SK-N-SH (cell line): ENCODE data around the gene NACA2. TPM values are rescaled to one million over a fixed set of nuclear protein-coding genes. Genes with fewer than 3 reads are reported as not detected.
"Not testable (repeated sequence)": the region's sequence is repeated elsewhere in the genome, so short reads cannot be mapped to it uniquely, and the experiment has no call there.

ENCODE experiments used
- CTCF ChIA-PET: fragments of 300-600, 350-600 bp; formaldehyde crosslinking; extraction: SDS; loops from one replicate; lab custom pipeline; 2021; lab: Yijun Ruan, JAX
- POLR2A ChIA-PET: fragments of 350-600 bp; sonication (Branson Sonifier 250); formaldehyde crosslinking; extraction: SDS; loops from one replicate; lab custom pipeline; 2020; ENCODE audit warnings: antibody characterized with exemption, inconsistent platforms; lab: Yijun Ruan, JAX
- DNase-seq: peaks from one replicate; pipeline ENCODE4 v3.0.0; 2012
- H2AFZ ChIP-seq: fragments of 200-600 bp; sonication (generic); 2 replicates; pipeline ENCODE4 v1.8.1; 2016; ENCODE audit warnings: antibody characterized with exemption, mild to moderate bottlenecking, low read depth
- H3F3A ChIP-seq: fragments of 200-600 bp; sonication (generic); replicated peaks from 2 replicates; pipeline ENCODE3; 2016; ENCODE audit warnings: antibody characterized with exemption, mild to moderate bottlenecking; ENCODE audit not compliant: insufficient read depth
- H3K27ac ChIP-seq, 2 experiments: fragments of 200-500 bp in 1 of 2; fragments of 200-600 bp in 1 of 2; sonication (Bioruptor generic) in 1 of 2; sonication (generic), shearing (Covaris generic) in 1 of 2; 2 replicates each; pipeline versions ENCODE4 v1.5.1 to v1.6.1; 2014 to 2016; ENCODE audit warnings: low read depth in 2 of 2, inconsistent platforms in 1 of 2, low read length in 1 of 2, mild to moderate bottlenecking in 1 of 2, mixed read lengths in 1 of 2
- H3K27me3 ChIP-seq: fragments of 200-600 bp; sonication (generic), shearing (Covaris generic); 2 replicates; pipeline ENCODE4 v1.6.1; 2016; ENCODE audit warnings: mixed run types; ENCODE audit not compliant: insufficient read depth
- H3K36me3 ChIP-seq, 2 experiments: fragments of 200-500 bp in 1 of 2; fragments of 200-600 bp in 1 of 2; sonication (Bioruptor generic) in 1 of 2; sonication (generic) in 1 of 2; replicated peaks in 1 of 2; 2 replicates each; pipeline versions ENCODE3 to v1.5.1; 2014 to 2016; ENCODE audit warnings: low read length in 1 of 2, mild to moderate bottlenecking in 1 of 2; ENCODE audit not compliant: insufficient read depth in 2 of 2, control insufficient read depth in 1 of 2
- H3K4me1 ChIP-seq, 2 experiments: fragments of 200-500 bp in 1 of 2; fragments of 200-600 bp in 1 of 2; sonication (Bioruptor generic) in 1 of 2; sonication (generic), shearing (Covaris generic) in 1 of 2; 2 replicates each; pipeline versions ENCODE4 v1.5.1 to v1.6.1; 2014 to 2016; ENCODE audit warnings: low read depth in 1 of 2, low read length in 1 of 2, mixed run types in 1 of 2; ENCODE audit not compliant: insufficient read depth in 2 of 2, control insufficient read depth in 1 of 2
- H3K4me2 ChIP-seq: fragments of 200-600 bp; sonication (generic), shearing (Covaris generic); 2 replicates; pipeline ENCODE4 v1.6.1; 2017; ENCODE audit warnings: mixed run types
- H3K4me3 ChIP-seq, 2 experiments: fragments of 200-500 bp in 1 of 2; fragments of 200-600 bp in 1 of 2; sonication (Bioruptor generic) in 1 of 2; sonication (generic), shearing (Covaris generic) in 1 of 2; 2 replicates each; pipeline versions ENCODE4 v1.5.1 to v1.8.1; 2014 to 2016; ENCODE audit warnings: low read depth in 2 of 2, inconsistent platforms in 1 of 2, low read length in 1 of 2, mild to moderate bottlenecking in 1 of 2, mixed read lengths in 1 of 2, moderate library complexity in 1 of 2
- H3K79me2 ChIP-seq: fragments of 200-600 bp; sonication (generic); 2 replicates; pipeline ENCODE4 v1.8.1; 2017; ENCODE audit warnings: mild to moderate bottlenecking; ENCODE audit not compliant: insufficient read depth
- H3K9ac ChIP-seq: fragments of 200-600 bp; sonication (generic); 2 replicates; pipeline ENCODE4 v1.6.1; 2017; ENCODE audit warnings: mixed run types
- H3K9me2 ChIP-seq: fragments of 200-600 bp; sonication (generic); 2 replicates; pipeline ENCODE4 v1.6.1; 2017; ENCODE audit warnings: mixed run types
- H3K9me3 ChIP-seq: fragments of 200-600 bp; sonication (generic); 2 replicates; pipeline ENCODE4 v1.6.1; 2017; ENCODE audit warnings: mixed run types, mild to moderate bottlenecking, moderate library complexity
- H4K20me1 ChIP-seq: fragments of 200-600 bp; sonication (generic); 2 replicates; pipeline ENCODE4 v1.6.1; 2017; ENCODE audit warnings: mild to moderate bottlenecking, mixed run types; ENCODE audit not compliant: insufficient read depth
- FOSL2 ChIP-seq: IDR thresholded peaks from 2 replicates; pipeline ENCODE4 v1.4.0; 2012; ENCODE audit warnings: low read depth, mild to moderate bottlenecking, moderate library complexity, borderline replicate concordance
- FOXM1 ChIP-seq: IDR thresholded peaks from 2 replicates; pipeline ENCODE4 v1.4.0; 2012; ENCODE audit warnings: low read depth, mild to moderate bottlenecking
- GABPA ChIP-seq: IDR thresholded peaks from 2 replicates; pipeline ENCODE4 v1.4.0; 2012; ENCODE audit warnings: low read depth, mild to moderate bottlenecking
- MEF2A ChIP-seq: IDR thresholded peaks from 2 replicates; pipeline ENCODE4 v1.4.0; 2012; ENCODE audit warnings: low read depth, borderline replicate concordance
- MXI1 ChIP-seq: IDR thresholded peaks from 2 replicates; pipeline ENCODE4 v1.6.1; 2012; ENCODE audit warnings: mild to moderate bottlenecking, low read depth, low read length, improper control_type of control experiment
- NFIC ChIP-seq: IDR thresholded peaks from 2 replicates; pipeline ENCODE4 v1.4.0; 2012; ENCODE audit warnings: borderline replicate concordance
- POLR2AphosphoS5 ChIP-seq: IDR thresholded peaks from 2 replicates; pipeline ENCODE4 v1.6.1; 2012; ENCODE audit warnings: low read depth, low read length
- RCOR1 ChIP-seq: fragments of 150-350 bp; IDR thresholded peaks from 2 replicates; pipeline ENCODE4 v1.6.1; 2017; ENCODE audit warnings: antibody characterized with exemption, low read length
- REST ChIP-seq: IDR thresholded peaks from 2 replicates; pipeline ENCODE4 v1.6.1; 2012; ENCODE audit warnings: mild to moderate bottlenecking, low read depth, low read length, moderate library complexity
- RFX5 ChIP-seq: IDR thresholded peaks from 2 replicates; pipeline ENCODE4 v1.6.1; 2012; ENCODE audit warnings: mild to moderate bottlenecking, improper control_type of control experiment, low read length
- RXRA ChIP-seq: IDR thresholded peaks from 2 replicates; pipeline ENCODE4 v1.4.0; 2012; ENCODE audit warnings: low read depth, mild to moderate bottlenecking, borderline replicate concordance
- TAF1 ChIP-seq: IDR thresholded peaks from 2 replicates; pipeline ENCODE4 v1.6.1; 2012; ENCODE audit warnings: low read depth, mild to moderate bottlenecking, low read length, moderate library complexity, borderline replicate concordance
- TCF12 ChIP-seq: IDR thresholded peaks from 2 replicates; pipeline ENCODE4 v1.4.0; 2012
- TEAD4 ChIP-seq: IDR thresholded peaks from 2 replicates; pipeline ENCODE4 v1.4.0; 2012; ENCODE audit warnings: mild to moderate bottlenecking, borderline replicate concordance; ENCODE audit not compliant: insufficient read depth
- USF1 ChIP-seq: IDR thresholded peaks from 2 replicates; pipeline ENCODE4 v1.4.0; 2012; ENCODE audit warnings: low read depth, borderline replicate concordance
- ZBTB33 ChIP-seq: IDR thresholded peaks from 2 replicates; pipeline ENCODE4 v1.4.0; 2012; ENCODE audit warnings: low read depth, borderline replicate concordance
- WGBS: methylation state at CpG from one replicate; pipeline ENCODE4 v1.1.6; 2017; ENCODE audit warnings: low lambda C conversion rate; 5-methylcytosine and 5-hydroxymethylcytosine counted together
- polyA plus RNA-seq, 3 experiments: library from polyadenylated mRNA; depleted of rRNA; stranded (reverse); fragments of >200 nt; gene quantifications; 2 replicates each; pipeline ENCODE4 v1.2.3, GENCODE V29; 2012

The NACA2 gene
- polyA plus RNA-seq, 1 of the 3 experiments (the other 2 are of a cell fraction): not detected

- H3K9me3 ChIP-seq, H3K27me3 ChIP-seq, H3K27ac ChIP-seq, H3K9ac ChIP-seq, H3K36me3 ChIP-seq, H3F3A ChIP-seq, H2AFZ ChIP-seq, DNase-seq, H3K9me2 ChIP-seq, H3K4me3 ChIP-seq, H3K4me1 ChIP-seq, H3K79me2 ChIP-seq, H4K20me1 ChIP-seq, H3K4me2 ChIP-seq, POLR2A ChIA-PET: not testable (repeated sequence)
- CTCF ChIA-PET: interaction anchor here (0.9 to 13.8 kb wide), 4 partner anchors 9 to 151 kb away, joined by 3 to 318 read pairs (median 16); no protein-coding TSS in a partner anchor
These were observed 25.2 kb downstream of the NACA2 start for GRCh38 chr17:61565850-61566249.

GRCh38 chr17:61565213-61565612 is 25.8 kb downstream of the NACA2 start:
- H3K4me2 ChIP-seq: no peak overlapping the region
- no peaks in the 10 kb centered on the region for H3K27me3 ChIP-seq
- no peak overlapping the region for H2AFZ ChIP-seq
- no peaks in the 10 kb centered on the region for H3K79me2 ChIP-seq
- H3F3A ChIP-seq: no peaks in the 10 kb centered on the region
- no peak overlapping the region for H3K27ac ChIP-seq
- no peaks in the 10 kb centered on the region for H3K36me3 ChIP-seq
- H3K9me3 ChIP-seq: no peaks in the 10 kb centered on the region
- no peak for TF ChIP-seq TEAD4
- TF ChIP-seq USF1: no peak
- no peak for TF ChIP-seq ZBTB33
- no peak for TF ChIP-seq RXRA
- TF ChIP-seq FOSL2: no peak
- TF ChIP-seq RCOR1: no peak
- no peak for TF ChIP-seq FOXM1
- TF ChIP-seq TAF1: no peak
- TF ChIP-seq MEF2A: no peak
- no peak for TF ChIP-seq NFIC
- no peaks in the 10 kb centered on the region for H4K20me1 ChIP-seq
- no peaks in the 10 kb centered on the region for H3K9me2 ChIP-seq
- DNase-seq: no peak
- no peaks in the 10 kb centered on the region for H3K4me1 ChIP-seq
- ChIA-PET POLR2A (no interaction called here), CTCF (interaction anchor here (0.9 to 13.8 kb wide), 4 partner anchors 9 to 151 kb away, joined by 3 to 318 read pairs (median 16); no protein-coding TSS in a partner anchor)
- no peak overlapping the region for H3K9ac ChIP-seq
- 71% methylated on average over 4 of the region's 4 CpGs for WGBS
- no peak overlapping the region for H3K4me3 ChIP-seq

GRCh38 chr17:61562287-61562686 is 28.7 kb downstream of the NACA2 start:
- CTCF ChIA-PET: interaction anchor here (1.0 to 4.4 kb wide), 3 partner anchors 13 to 151 kb away, joined by 3 to 39 read pairs (median 4); no protein-coding TSS in a partner anchor
- 58% methylated on average over 4 of the region's 4 CpGs for WGBS

More at GRCh38 chr17:61562287-61562686, 28.7 kb downstream of the NACA2 start:
- Histone ChIP-seq H3K4me1 (peaks cover 0 to 2% of the 10 kb centered on the region in 2 experiments; a peak in 1 of 4 replicates), H3K27ac (no peak overlapping the region), H3K9me2 (no peaks in the 10 kb centered on the region), H3K79me2 (no peaks in the 10 kb centered on the region), H3K36me3 (no peaks in the 10 kb centered on the region), H3F3A (no peaks in the 10 kb centered on the region), H3K4me3 (no peak overlapping the region), H3K9ac (no peak overlapping the region), H3K4me2 (no peak overlapping the region), H4K20me1 (no peaks in the 10 kb centered on the region), H2AFZ (no peak overlapping the region), H3K9me3 (no peaks in the 10 kb centered on the region), H3K27me3 (no peaks in the 10 kb centered on the region)
- TF ChIP-seq POLR2AphosphoS5 (no peak), TAF1 (no peak), GABPA (no peak), REST (no peak), RFX5 (no peak), MXI1 (no peak), TCF12 (no peak)
- DNase-seq: no peak
- POLR2A ChIA-PET: no interaction called here
